ENCODE measurements around the gene MRPL43. TPM values are rescaled to one million over a fixed set of nuclear protein-coding genes. Genes with fewer than 3 reads are reported as not detected.

The MRPL43 gene
- total RNA-seq, 1 donor from 2014 or later = 24.5 TPM

GRCh38 chr10:100980311-100980710 lies 7.0 kb downstream of the MRPL43 start:
- Histone ChIP-seq H3K9me3 (ENCODE audit: low read depth) (no peaks in the 10 kb centered on the region), H2AFZ (replicated peaks) (no peak overlapping the region), H3K79me2 (ENCODE audit: low read depth) (no peaks in the 10 kb centered on the region), H3K36me3 (no peaks in the 10 kb centered on the region), H3K4me1 (no peaks in the 10 kb centered on the region), H3K9ac (no peak overlapping the region), H3F3A (ENCODE audit: low read depth) (no peaks in the 10 kb centered on the region), H3K27ac (no peak overlapping the region), H3K4me2 (no peak overlapping the region), H3K27me3 (no peaks in the 10 kb centered on the region), H3K4me3 (no peak overlapping the region), H4K20me1 (ENCODE audit: low read depth) (no peaks in the 10 kb centered on the region)
- H3K27me3 Mint-ChIP-seq (ENCODE audit: insufficient read depth, low read depth) = peaks cover 10% of the 10 kb centered on the region
- no peak for DNase-seq (ENCODE audit: low spot score)
- no peak overlapping the region for H3K4me3 Mint-ChIP-seq
- no peak for TF ChIP-seq EZH2phosphoT487 (IDR thresholded peaks at IDR 0.05)
- TF ChIP-seq CTCF (IDR thresholded peaks at IDR 0.05) = no peak
- TF ChIP-seq EZH2 (IDR thresholded peaks at IDR 0.05) = no peak
- peaks cover 20% of the 10 kb centered on the region for H3K36me3 Mint-ChIP-seq
- H3K27ac Mint-ChIP-seq = no peak overlapping the region
- no peaks in the 10 kb centered on the region for H3K9me3 Mint-ChIP-seq
- peaks cover 4% of the 10 kb centered on the region for H3K4me1 Mint-ChIP-seq

- H3K27me3 Mint-ChIP-seq (ENCODE audit: insufficient read depth, low read depth) = peaks cover 10% of the 10 kb centered on the region
- Histone ChIP-seq H3K36me3 (no peaks in the 10 kb centered on the region), H3K27me3 (no peaks in the 10 kb centered on the region), H3K27ac (no peak overlapping the region), H4K20me1 (ENCODE audit: low read depth) (no peaks in the 10 kb centered on the region), H3F3A (ENCODE audit: low read depth) (no peaks in the 10 kb centered on the region), H3K9ac (no peak overlapping the region), H3K79me2 (ENCODE audit: low read depth) (no peaks in the 10 kb centered on the region), H2AFZ (replicated peaks) (no peak overlapping the region), H3K4me2 (no peak overlapping the region), H3K4me3 (no peak overlapping the region), H3K4me1 (no peaks in the 10 kb centered on the region), H3K9me3 (ENCODE audit: low read depth) (no peaks in the 10 kb centered on the region)
- peaks cover 20% of the 10 kb centered on the region for H3K36me3 Mint-ChIP-seq
- no peak for DNase-seq (ENCODE audit: low spot score)
- no peaks in the 10 kb centered on the region for H3K9me3 Mint-ChIP-seq
- H3K4me3 Mint-ChIP-seq = no peak overlapping the region
- H3K27ac Mint-ChIP-seq = no peak overlapping the region
- H3K4me1 Mint-ChIP-seq = peaks cover 4% of the 10 kb centered on the region
- TF ChIP-seq EZH2 (IDR thresholded peaks at IDR 0.05) = no peak
- no peak for TF ChIP-seq CTCF (IDR thresholded peaks at IDR 0.05)
- no peak for TF ChIP-seq EZH2phosphoT487 (IDR thresholded peaks at IDR 0.05)
Measured at GRCh38 chr10:100979791-100980272, 7.5 kb downstream of the MRPL43 start.

- H3F3A ChIP-seq (ENCODE audit: low read depth) = no peaks in the 10 kb centered on the region
- H3K79me2 ChIP-seq (ENCODE audit: low read depth) = no peaks in the 10 kb centered on the region
- no peak overlapping the region for H3K9ac ChIP-seq
- H3K36me3 ChIP-seq = no peaks in the 10 kb centered on the region
- DNase-seq (ENCODE audit: low spot score) = no peak
- no peaks in the 10 kb centered on the region for H3K4me1 ChIP-seq
- H3K4me3 ChIP-seq = no peak overlapping the region
- Mint-ChIP-seq H3K27ac (no peak overlapping the region), H3K4me3 (no peak overlapping the region), H3K4me1 (no peaks in the 10 kb centered on the region), H3K9me3 (no peaks in the 10 kb centered on the region), H3K27me3 (ENCODE audit: insufficient read depth, low read depth) (peaks cover 10% of the 10 kb centered on the region), H3K36me3 (peaks cover 16% of the 10 kb centered on the region)
- no peak overlapping the region for H3K4me2 ChIP-seq
- H4K20me1 ChIP-seq (ENCODE audit: low read depth) = no peaks in the 10 kb centered on the region
- H2AFZ ChIP-seq (replicated peaks) = no peak overlapping the region
- H3K27me3 ChIP-seq = no peaks in the 10 kb centered on the region
- TF ChIP-seq EZH2 (IDR thresholded peaks at IDR 0.05) (no peak), CTCF (IDR thresholded peaks at IDR 0.05) (no peak), EZH2phosphoT487 (IDR thresholded peaks at IDR 0.05) (no peak)
- H3K27ac ChIP-seq = no peak overlapping the region
- no peaks in the 10 kb centered on the region for H3K9me3 ChIP-seq (ENCODE audit: low read depth)
Measured at GRCh38 chr10:100978901-100979195, 8.4 kb downstream of the MRPL43 start.

All from neural progenitor cell (in vitro differentiated cells).